ENCODE measurements around the gene ADGRV1.

The ADGRV1 gene

DNA sequence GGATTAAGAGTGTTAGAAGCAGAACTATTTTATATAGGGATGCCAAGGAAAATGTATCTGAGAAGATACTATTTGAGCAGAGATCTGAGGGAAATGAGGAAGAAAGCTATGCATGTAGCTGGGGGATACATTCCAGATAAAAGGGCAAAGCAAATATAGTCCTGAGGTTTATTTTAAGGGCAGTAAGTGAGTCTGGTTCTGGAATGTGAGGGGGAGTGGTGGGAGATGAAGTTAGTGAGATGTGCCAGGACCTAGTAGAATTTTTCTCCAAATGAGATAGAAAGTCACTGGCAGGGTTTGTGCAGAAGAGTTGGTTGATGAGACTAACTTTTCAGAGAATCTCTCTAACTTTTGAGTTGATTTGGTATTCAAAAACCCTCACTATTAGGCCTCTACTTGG is 374.7 kb downstream of the ADGRV1 start:
- in situ Hi-C loops (cut with HindIII; ENCODE audit: low sequenced_read_pairs) = no loop called here

DNA sequence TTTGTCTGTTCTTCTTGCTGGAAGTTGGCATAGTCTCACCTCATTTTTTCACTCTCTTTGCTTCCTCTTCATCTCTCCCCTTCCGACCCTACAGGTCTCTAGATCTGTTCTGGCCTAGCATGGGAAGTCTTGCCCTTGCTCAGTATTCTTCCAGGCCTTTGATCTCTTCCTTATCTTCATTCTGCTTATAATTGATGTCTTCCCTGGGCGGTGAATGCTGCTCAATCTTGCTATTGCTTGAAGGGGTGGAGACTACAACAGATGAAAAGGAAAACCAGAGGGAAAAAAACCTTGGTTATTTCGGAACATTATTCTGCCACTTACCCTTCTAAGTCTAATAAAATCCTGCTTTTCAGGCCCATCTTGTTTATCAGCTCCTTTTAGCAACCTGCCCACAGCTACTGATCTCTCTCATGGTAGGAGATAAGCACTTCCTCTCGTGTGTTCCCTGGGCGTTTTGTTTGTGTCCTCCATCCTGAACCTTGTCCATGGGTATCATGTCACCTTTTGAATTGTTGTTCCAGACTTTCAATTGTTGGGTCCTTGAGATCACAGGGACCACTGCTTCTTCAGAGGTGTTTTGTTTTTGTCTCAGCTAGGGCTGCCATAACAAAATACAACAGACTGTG is 375.6 kb downstream of the ADGRV1 start:
- in situ Hi-C loops (cut with HindIII; ENCODE audit: low sequenced_read_pairs) = no loop called here

DNA sequence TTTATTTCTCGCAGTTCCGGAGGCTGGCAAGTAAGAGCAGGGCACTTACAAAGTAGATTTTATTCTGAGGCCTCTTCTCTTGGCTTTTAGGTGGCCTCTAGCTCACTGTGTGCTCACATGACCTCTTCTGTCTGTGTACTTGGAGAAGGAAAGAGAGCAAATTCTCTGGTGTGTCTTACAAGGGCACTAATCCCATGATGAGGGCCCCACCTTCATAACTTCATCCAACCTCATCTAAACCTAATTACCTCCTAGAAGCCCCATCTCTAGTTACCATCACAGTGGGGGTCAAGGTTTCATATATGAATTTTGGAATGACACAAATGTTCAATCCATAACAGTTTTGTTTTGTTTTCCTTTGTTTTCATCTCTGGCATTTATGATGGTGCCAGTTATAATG is 376.1 kb downstream of the ADGRV1 start:
- in situ Hi-C loops (cut with HindIII; ENCODE audit: low sequenced_read_pairs) = loop anchor here (5.0 kb wide), 1 partner anchor 48 kb away; no protein-coding TSS in a partner anchor

- in situ Hi-C loops (cut with HindIII; ENCODE audit: low sequenced_read_pairs) = loop anchor here (5.0 kb wide), 1 partner anchor 43 kb away; no protein-coding TSS in a partner anchor
Observed at GRCh38 chr5:90939211-90939610, 380.6 kb downstream of the ADGRV1 start.

GRCh38 chr5:90940227-90940995 is 381.8 kb downstream of the ADGRV1 start:
- in situ Hi-C loops (cut with HindIII; ENCODE audit: low sequenced_read_pairs) = loop anchor here (5.0 kb wide), 1 partner anchor 97 kb away; no protein-coding TSS in a partner anchor

GRCh38 chr5:90941002-90941720 is 382.6 kb downstream of the ADGRV1 start:
- in situ Hi-C loops (cut with HindIII; ENCODE audit: low sequenced_read_pairs) = loop anchor here (5.0 kb wide), 1 partner anchor 96 kb away; no protein-coding TSS in a partner anchor

DNA sequence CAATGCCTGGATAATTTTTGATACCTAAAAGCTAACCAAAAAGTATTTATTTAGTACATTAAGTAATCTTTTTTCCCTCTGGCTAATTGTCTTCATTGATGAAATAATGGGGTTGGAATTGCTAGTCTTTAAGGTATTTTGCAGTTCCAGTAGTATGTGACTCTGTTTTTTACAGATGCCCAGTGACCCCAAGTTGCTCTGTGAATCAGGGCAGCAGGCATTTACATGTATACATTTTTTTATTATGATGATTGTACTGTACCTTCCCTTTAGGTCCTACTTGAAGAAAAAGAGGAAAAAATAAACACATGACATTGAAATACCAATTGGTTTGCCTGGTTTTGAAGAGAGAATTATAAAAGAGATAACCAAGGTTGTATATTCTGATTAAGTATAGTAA is 385.5 kb downstream of the ADGRV1 start:
- in situ Hi-C loops (cut with HindIII; ENCODE audit: low sequenced_read_pairs) = loop anchor here (5.0 kb wide), 1 partner anchor 93 kb away; no protein-coding TSS in a partner anchor

- in situ Hi-C loops (cut with HindIII; ENCODE audit: low sequenced_read_pairs) = no loop called here
Observed at GRCh38 chr5:90947667-90948066, 389.1 kb downstream of the ADGRV1 start.

GRCh38 chr5:90948969-90949368 is 390.4 kb downstream of the ADGRV1 start:
- in situ Hi-C loops (cut with HindIII; ENCODE audit: low sequenced_read_pairs) = no loop called here

GRCh38 chr5:90949469-90950358 is 391.1 kb downstream of the ADGRV1 start:
- in situ Hi-C loops (cut with HindIII; ENCODE audit: low sequenced_read_pairs) = no loop called here

- in situ Hi-C loops (cut with HindIII; ENCODE audit: low sequenced_read_pairs) = no loop called here
Observed at GRCh38 chr5:90955001-90955635, 396.5 kb downstream of the ADGRV1 start.

DNA sequence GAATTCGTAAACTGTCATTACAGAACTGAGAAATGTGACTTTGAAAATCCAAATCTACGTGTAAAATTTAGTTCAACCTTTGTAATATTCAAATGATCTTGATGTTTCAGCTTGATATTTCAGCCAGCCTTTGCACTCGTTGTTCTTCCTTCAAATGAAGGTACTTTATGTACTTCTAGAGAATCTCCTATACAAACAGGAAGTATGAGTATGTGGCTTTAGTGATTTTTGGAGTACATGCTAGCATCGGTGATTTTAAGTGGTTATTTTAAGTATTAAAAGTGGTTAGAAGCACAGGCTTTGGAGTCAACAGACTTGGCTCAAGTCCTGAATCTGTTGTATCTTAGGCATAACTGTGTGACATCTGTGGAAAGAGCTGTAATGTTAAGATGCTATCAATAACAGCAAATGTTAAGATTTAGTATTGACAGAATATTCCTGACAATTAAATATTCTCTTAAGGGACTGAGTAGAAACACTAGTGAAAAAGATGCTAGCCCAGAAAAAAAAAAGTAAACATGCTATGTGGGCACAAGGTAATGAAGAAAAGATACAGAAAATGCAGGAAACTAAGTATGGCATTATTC is 398.0 kb downstream of the ADGRV1 start:
- in situ Hi-C loops (cut with HindIII; ENCODE audit: low sequenced_read_pairs) = no loop called here

DNA sequence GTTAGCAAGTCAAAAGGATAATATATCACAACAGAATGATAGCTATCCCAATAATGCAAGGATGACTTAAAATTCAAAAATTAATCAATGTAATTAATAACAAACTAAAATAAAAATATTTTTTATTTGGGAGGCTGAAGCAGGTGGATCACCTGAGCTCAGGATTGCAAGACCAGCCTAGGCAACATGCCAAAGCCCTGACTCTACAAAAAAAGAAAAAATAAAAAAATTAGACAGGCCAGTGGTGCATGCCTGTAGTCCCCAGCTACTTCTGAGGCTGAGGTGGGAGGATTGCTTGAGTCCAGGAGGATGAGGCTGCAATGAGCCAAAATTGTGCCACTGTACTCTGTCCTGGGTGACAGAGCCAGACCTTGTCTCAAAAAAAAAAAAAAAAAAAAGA is 399.3 kb downstream of the ADGRV1 start:
- in situ Hi-C loops (cut with HindIII; ENCODE audit: low sequenced_read_pairs) = no loop called here

- in situ Hi-C loops (cut with HindIII; ENCODE audit: low sequenced_read_pairs) = no loop called here
Observed at GRCh38 chr5:90959262-90959661, 400.7 kb downstream of the ADGRV1 start.

GRCh38 chr5:90962481-90962880 is 403.9 kb downstream of the ADGRV1 start:
- in situ Hi-C loops (cut with HindIII; ENCODE audit: low sequenced_read_pairs) = no loop called here

DNA sequence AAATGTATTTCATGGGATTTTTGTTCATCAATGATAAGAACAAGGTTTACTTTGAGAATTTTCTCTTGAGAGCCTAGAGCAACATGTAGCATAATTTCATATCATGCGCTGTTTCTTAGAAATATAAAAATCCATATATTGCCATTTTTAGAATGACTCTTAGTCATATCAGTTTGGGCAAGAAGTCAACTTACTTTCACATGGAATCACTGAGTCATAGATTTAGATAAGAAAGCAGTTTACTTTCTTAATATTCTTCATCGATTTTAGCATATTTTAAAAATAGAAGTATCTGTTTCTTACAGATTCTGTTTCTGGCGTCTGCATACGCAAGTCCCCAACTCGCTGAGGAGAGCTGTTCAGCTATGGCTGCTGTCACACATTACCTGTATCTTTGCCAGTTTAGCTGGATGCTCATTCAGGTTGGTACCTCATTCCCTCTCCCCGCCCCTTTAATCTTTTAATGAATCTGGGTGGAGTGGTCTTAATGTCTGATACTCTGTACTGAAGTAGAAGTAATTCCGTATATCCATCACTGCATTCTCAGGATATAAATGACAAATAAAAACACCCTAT is 406.6 kb downstream of the ADGRV1 start:
- in situ Hi-C loops (cut with HindIII; ENCODE audit: low sequenced_read_pairs) = no loop called here

DNA sequence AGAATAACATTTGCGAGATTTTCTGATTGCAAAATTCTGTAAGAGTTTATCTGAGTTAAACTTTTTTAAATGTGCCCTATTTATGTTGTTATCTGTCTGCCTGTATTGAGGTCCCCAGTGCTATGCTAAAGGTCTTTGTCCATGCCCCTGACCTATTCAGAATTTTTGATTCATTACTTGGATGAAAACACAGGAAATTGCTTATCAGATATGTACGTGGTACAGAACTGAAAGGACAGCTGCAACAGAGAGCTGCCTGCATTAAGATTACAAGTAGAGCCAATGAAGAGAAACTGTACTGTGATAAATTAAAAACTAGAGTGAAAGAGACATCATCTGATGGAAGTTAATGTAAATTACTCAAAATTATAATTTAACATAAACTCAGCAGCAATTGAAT is 408.8 kb downstream of the ADGRV1 start:
- in situ Hi-C loops (cut with HindIII; ENCODE audit: low sequenced_read_pairs) = no loop called here

GRCh38 chr5:90967851-90968250 is 409.3 kb downstream of the ADGRV1 start:
- in situ Hi-C loops (cut with HindIII; ENCODE audit: low sequenced_read_pairs) = no loop called here

DNA sequence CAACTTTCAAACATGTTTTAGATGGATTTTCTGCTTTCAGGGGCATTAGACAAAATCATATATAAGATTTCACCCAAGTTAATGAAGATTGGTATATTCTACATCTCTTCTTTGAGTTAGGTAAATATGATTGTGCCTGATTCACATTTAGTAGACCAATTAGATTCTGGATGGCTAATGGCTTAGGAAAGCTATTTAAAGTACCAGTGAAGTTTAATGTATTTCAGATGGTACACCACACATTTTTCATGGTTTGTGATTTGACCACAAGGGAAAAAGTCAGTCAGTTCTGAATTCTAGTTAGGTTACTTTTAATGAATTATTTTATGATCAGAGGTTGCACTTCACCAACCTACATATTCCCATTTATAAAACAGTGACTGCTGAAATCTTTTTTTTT is 409.7 kb downstream of the ADGRV1 start:
- in situ Hi-C loops (cut with HindIII; ENCODE audit: low sequenced_read_pairs) = no loop called here
